Activated naive CD4-positive, alpha-beta T cell treated with anti-CD3 and anti-CD28 coated beads, Interleukin-2, amount 10 ng/mL, durations not matched to agents 7 days and 5 days (primary cell): ENCODE data around the gene SUPT3H.

Experiments
- CTCF ChIA-PET: fragments of 350-600 bp; sonication (Branson Sonifier 250); formaldehyde crosslinking; loops from one replicate; lab custom pipeline; 2021; ENCODE audit warnings: antibody characterized with exemption; lab: Charles Lee
- DNase-seq: peaks from one replicate; pipeline ENCODE4 v3.0.0-alpha.2; 2020
- H3K27ac Mint-ChIP-seq: one replicate; pipeline ENCODE4 v1.8.0; 2021; ENCODE audit warnings: mild to moderate bottlenecking, moderate library complexity, mixed read lengths
- H3K27me3 Mint-ChIP-seq: one replicate; pipeline ENCODE4 v1.8.0; 2021; ENCODE audit warnings: mild to moderate bottlenecking, mixed read lengths
- H3K36me3 Mint-ChIP-seq: one replicate; pipeline ENCODE4 v1.8.0; 2021; ENCODE audit warnings: mixed read lengths
- H3K4me1 Mint-ChIP-seq: one replicate; pipeline ENCODE4 v1.8.0; 2021; ENCODE audit warnings: mixed read lengths
- H3K4me3 Mint-ChIP-seq: one replicate; pipeline ENCODE4 v1.8.0; 2021; ENCODE audit warnings: mild to moderate bottlenecking, moderate library complexity, mixed read lengths
- H3K9me3 Mint-ChIP-seq: one replicate; pipeline ENCODE4 v1.8.0; 2021; ENCODE audit warnings: mixed read lengths

SUPT3H gene

DNA sequence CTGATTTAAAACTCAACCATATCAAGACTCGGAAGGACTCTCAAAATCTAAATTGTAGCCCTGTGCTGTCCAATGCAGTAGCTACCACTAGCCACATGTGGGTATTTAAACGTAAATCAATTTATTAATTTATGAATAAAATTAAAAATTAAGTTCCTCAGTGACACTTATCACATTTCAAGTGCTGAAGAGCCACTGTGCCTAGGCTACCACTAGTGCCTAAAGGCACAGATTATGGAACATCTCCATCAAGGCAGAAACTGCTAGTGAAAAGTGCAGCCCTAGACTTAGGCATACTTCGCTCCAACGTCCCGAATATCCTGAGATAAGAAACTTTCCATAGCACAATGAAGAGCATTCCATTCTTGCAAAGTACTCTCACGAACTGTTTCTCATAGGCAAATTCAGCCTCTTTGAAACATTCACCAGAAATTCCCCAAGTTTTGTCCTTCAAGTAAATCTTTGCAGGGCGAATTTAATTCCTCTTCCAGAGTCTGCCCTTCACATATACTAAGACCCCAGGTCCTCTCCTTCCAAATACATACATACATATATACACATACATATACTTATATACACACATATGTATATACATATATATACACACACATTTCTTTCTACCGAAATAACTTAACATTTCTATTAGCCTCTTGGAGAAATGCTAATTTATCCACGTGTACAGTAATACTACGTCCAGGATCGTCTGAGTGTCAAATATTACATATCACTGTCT lies 1.3 kb downstream of the SUPT3H start:
- peak overlapping the region; percentile 99 for H3K4me3 Mint-ChIP-seq
- no peaks in the 10 kb centered on the region for H3K9me3 Mint-ChIP-seq
- peaks cover 28% of the 10 kb centered on the region for H3K4me1 Mint-ChIP-seq
- peak overlapping the region; percentile 99 for H3K27ac Mint-ChIP-seq
- CTCF ChIA-PET = interaction anchor here (0.6 to 4.0 kb wide), 9 partner anchors 43 to 900 kb away, joined by 3 to 17 read pairs (median 4); no protein-coding TSS in a partner anchor
- no peaks in the 10 kb centered on the region for H3K27me3 Mint-ChIP-seq
- H3K36me3 Mint-ChIP-seq = peaks cover 1% of the 10 kb centered on the region
- no peak for DNase-seq

GRCh38 chr6:45375449-45375848 lies 2.3 kb downstream of the SUPT3H start:
- Mint-ChIP-seq H3K27ac (no peak overlapping the region), H3K4me3 (no peak overlapping the region), H3K36me3 (peaks cover 1% of the 10 kb centered on the region), H3K4me1 (peaks cover 28% of the 10 kb centered on the region), H3K9me3 (no peaks in the 10 kb centered on the region), H3K27me3 (no peaks in the 10 kb centered on the region)
- CTCF ChIA-PET = interaction anchor here (0.6 to 4.0 kb wide), 4 partner anchors 467 to 741 kb away, joined by 3 to 17 read pairs (median 4); no protein-coding TSS in a partner anchor
- DNase-seq = no peak

DNA sequence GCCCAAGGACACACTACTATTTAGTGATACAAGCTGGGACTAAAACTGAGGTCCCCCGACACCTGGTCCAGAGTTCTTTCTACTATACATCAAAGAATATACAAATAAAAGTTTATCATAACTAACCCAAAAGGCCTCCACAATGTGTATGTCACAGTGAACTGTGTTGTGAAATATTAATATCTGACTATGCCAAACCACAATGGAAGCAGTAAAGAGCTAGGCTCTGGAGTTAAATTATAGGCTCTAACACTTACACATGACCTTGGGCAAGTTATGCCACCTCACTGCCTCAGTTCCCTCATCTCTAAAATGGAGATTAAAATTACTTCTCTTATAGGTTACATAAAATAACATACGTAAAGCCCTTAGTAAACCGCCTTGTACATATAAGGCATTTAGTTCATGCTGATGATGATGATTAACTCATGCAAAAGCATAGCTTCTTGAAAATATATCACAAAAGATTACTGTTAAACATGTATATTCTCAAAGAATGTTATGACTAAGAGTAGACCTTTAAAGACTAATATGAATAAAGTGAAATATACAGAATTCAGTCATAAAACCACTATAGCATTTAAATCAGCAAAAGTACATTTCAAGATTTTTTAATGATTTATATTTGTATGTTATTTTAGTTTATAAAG lies 5.7 kb downstream of the SUPT3H start:
- DNase-seq = no peak
- Mint-ChIP-seq H3K9me3 (no peaks in the 10 kb centered on the region), H3K27me3 (no peaks in the 10 kb centered on the region), H3K27ac (no peak overlapping the region), H3K4me3 (no peak overlapping the region), H3K4me1 (peaks cover 11% of the 10 kb centered on the region), H3K36me3 (peaks cover 1% of the 10 kb centered on the region)
- CTCF ChIA-PET = no interaction called here

- no peak for DNase-seq
- Mint-ChIP-seq H3K27ac (no peak overlapping the region), H3K9me3 (no peaks in the 10 kb centered on the region), H3K4me3 (no peak overlapping the region), H3K4me1 (no peaks in the 10 kb centered on the region), H3K36me3 (no peaks in the 10 kb centered on the region), H3K27me3 (no peaks in the 10 kb centered on the region)
- CTCF ChIA-PET = interaction anchor here (1.7 kb wide), 1 partner anchor 345 kb away, joined by 5 read pairs; no protein-coding TSS in a partner anchor
Measured at GRCh38 chr6:45369870-45370269, 7.9 kb downstream of the SUPT3H start.

DNA sequence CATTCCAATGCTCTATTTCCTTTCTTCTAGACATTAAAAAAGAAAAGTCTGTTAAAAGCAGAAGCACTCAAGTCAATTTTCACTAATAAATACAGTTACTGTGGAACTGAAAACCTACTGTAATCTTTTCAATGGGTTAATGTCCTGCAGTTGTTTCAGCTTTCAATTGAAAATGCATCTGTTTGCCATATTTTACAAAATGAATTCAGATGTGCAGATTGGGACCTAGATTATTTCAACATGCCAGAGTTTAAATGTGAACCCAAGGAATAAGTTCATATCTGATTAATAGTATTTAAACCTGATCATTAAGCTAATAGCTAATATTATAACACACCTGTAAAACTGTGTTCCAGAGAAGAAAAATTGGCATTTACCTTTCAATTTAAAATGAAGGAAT lies 9.7 kb downstream of the SUPT3H start:
- Mint-ChIP-seq H3K27me3 (no peaks in the 10 kb centered on the region), H3K36me3 (no peaks in the 10 kb centered on the region), H3K4me1 (no peaks in the 10 kb centered on the region), H3K9me3 (no peaks in the 10 kb centered on the region), H3K4me3 (no peak overlapping the region), H3K27ac (no peak overlapping the region)
- no peak for DNase-seq
- CTCF ChIA-PET = interaction anchor here (0.6 kb wide), 1 partner anchor 538 kb away, joined by 4 read pairs; no protein-coding TSS in a partner anchor

DNA sequence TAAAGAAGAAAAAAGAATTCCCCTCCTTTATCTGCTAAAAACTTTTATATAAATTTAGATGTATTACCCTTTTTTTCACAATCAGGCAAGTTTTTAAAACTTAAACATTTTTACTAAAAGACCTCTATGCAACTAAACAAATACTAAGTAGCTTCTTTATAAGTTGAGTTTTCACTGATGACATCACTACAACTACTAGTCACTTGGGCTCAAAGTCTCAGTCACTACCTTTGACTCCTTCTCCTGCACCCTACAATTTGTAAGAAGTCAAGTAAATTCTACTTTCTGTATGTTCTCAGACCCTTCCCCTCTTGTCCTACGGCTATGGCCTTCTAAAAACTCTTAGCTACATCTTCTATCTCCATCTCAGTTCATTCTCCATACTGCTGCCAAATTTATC lies 11.2 kb downstream of the SUPT3H start:
- H3K9me3 Mint-ChIP-seq = no peaks in the 10 kb centered on the region
- CTCF ChIA-PET = interaction anchor here (1.2 to 1.3 kb wide), 2 partner anchors 38 to 667 kb away, joined by 3 read pairs; partner anchors contain the start of gene RUNX2
- no peaks in the 10 kb centered on the region for H3K36me3 Mint-ChIP-seq
- H3K27ac Mint-ChIP-seq = no peak overlapping the region
- DNase-seq = no peak
- no peak overlapping the region for H3K4me3 Mint-ChIP-seq
- H3K27me3 Mint-ChIP-seq = no peaks in the 10 kb centered on the region
- H3K4me1 Mint-ChIP-seq = no peaks in the 10 kb centered on the region

DNA sequence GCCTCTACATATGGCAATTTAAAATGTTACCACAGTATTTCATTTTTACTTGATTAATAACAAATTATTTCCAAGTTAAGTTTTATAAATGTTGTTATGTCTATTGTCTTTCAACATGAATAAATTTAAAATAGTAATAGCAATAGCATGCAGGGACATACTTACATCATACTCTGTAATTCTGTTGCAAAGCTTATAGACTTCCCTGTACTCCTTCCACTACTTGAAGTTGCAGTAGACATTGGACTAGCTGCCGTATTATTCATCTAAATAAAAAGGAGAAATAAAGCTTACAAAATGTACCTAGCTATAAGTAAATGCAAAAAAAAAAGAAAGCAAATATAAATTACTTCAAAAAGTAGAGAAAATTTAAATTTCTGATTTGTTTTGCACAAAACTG lies 12.7 kb downstream of the SUPT3H start:
- DNase-seq = no peak
- Mint-ChIP-seq H3K27me3 (no peaks in the 10 kb centered on the region), H3K27ac (no peak overlapping the region), H3K36me3 (no peaks in the 10 kb centered on the region), H3K4me1 (no peaks in the 10 kb centered on the region), H3K9me3 (no peaks in the 10 kb centered on the region), H3K4me3 (no peak overlapping the region)
- CTCF ChIA-PET = no interaction called here

GRCh38 chr6:45364466-45364865 lies 13.3 kb downstream of the SUPT3H start:
- Mint-ChIP-seq H3K9me3 (no peaks in the 10 kb centered on the region), H3K36me3 (no peaks in the 10 kb centered on the region), H3K27ac (no peak overlapping the region), H3K27me3 (no peaks in the 10 kb centered on the region), H3K4me3 (no peak overlapping the region), H3K4me1 (no peaks in the 10 kb centered on the region)
- DNase-seq = no peak
- CTCF ChIA-PET = no interaction called here

GRCh38 chr6:45353654-45354053 lies 24.1 kb downstream of the SUPT3H start:
- Mint-ChIP-seq H3K4me3 (no peak overlapping the region), H3K9me3 (no peaks in the 10 kb centered on the region), H3K27ac (no peak overlapping the region), H3K36me3 (no peaks in the 10 kb centered on the region), H3K4me1 (no peaks in the 10 kb centered on the region), H3K27me3 (no peaks in the 10 kb centered on the region)
- DNase-seq = no peak
- CTCF ChIA-PET = no interaction called here

DNA sequence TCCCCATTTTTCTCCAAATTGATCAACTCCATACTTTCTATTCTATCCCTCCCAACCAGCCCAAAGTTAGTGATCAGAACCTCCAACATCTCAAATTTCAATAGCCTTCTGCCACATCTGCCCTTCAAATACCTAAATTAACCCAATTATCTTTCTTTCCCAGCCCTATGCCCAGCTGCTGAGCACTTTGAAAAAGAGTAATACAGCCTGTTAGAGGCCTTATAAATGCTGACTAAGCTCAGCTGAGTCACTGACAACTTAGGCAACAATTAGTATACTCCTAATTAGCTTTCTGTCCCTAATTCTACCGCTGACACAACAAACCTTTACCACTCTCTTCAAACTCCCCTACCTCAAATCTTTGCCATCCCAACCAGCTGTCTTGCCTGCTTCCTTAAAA lies 26.1 kb downstream of the SUPT3H start:
- Mint-ChIP-seq H3K36me3 (no peaks in the 10 kb centered on the region), H3K4me3 (no peak overlapping the region), H3K27me3 (no peaks in the 10 kb centered on the region), H3K27ac (no peak overlapping the region), H3K4me1 (no peaks in the 10 kb centered on the region), H3K9me3 (no peaks in the 10 kb centered on the region)
- CTCF ChIA-PET = no interaction called here
- no peak for DNase-seq

- no peak overlapping the region for H3K27ac Mint-ChIP-seq
- H3K27me3 Mint-ChIP-seq = no peaks in the 10 kb centered on the region
- H3K4me3 Mint-ChIP-seq = no peak overlapping the region
- no peaks in the 10 kb centered on the region for H3K36me3 Mint-ChIP-seq
- H3K4me1 Mint-ChIP-seq = no peaks in the 10 kb centered on the region
- H3K9me3 Mint-ChIP-seq = no peaks in the 10 kb centered on the region
- no peak for DNase-seq
- CTCF ChIA-PET = no interaction called here
Measured at GRCh38 chr6:45351076-45351475, 26.7 kb downstream of the SUPT3H start.

DNA sequence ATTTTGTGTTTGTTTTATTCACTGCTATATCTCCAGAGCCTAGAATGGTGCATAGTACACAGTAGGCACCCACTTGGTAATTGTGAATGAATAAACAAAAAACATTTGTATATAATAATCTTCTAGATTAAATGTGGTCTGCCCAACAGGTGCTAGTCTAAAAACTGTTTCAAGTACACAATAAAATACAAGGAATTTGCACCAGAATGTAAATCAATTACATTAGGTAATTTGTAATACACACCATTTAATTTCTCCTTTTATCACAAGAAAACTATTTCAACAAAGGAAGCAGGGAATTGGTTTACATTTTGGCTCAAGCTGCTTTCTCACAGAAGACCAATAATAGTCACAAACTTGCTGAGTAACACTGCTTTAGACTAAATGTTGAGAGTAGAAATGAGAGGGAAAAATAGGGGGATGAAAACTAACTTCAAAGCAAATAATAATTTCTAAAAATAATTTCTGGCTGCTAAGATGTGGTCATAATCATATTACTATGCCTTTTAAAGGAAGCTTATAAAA lies 27.5 kb downstream of the SUPT3H start:
- Mint-ChIP-seq H3K27ac (no peak overlapping the region), H3K27me3 (no peaks in the 10 kb centered on the region), H3K36me3 (no peaks in the 10 kb centered on the region), H3K4me1 (no peaks in the 10 kb centered on the region), H3K4me3 (no peak overlapping the region), H3K9me3 (no peaks in the 10 kb centered on the region)
- CTCF ChIA-PET = no interaction called here
- no peak for DNase-seq

DNA sequence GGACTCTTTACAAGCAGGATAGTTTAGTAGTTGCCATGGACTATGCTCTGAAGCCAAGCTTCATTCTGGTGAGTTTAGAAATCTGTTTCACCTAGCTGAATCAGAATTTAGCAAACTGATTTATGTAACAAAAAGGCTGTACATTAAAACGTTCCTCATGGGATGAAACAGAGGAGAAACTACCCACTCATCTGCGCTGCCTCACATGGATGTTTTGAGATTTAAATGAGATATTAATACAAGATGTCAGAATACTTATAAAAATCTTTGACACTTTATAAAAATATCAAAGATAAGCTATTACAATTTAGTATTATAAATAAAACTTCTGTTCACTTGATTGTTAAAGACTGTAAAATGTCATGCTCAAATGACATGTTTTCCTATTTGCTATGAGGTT lies 32.8 kb downstream of the SUPT3H start:
- no peak for DNase-seq
- Mint-ChIP-seq H3K36me3 (no peaks in the 10 kb centered on the region), H3K4me1 (no peaks in the 10 kb centered on the region), H3K27me3 (no peaks in the 10 kb centered on the region), H3K4me3 (no peak overlapping the region), H3K27ac (no peak overlapping the region), H3K9me3 (no peaks in the 10 kb centered on the region)
- CTCF ChIA-PET = no interaction called here

DNA sequence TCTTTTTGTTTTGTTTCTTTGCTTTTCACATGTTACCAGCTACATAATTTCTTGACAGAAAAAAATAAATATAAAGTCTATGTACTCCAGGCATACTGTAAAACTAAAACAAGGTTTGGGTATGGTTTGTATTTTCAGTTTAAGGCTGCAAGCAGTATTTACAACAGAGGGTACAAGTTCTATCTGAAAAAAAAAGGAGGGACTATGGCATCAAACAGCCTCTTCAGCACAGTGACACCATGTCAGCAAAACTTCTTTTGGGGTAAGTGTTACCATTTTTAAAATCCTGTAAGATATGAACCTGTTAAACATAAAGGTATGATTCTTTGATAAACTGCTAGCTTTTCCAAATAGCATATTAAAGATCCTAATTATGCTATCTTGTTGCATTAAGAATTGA lies 49.2 kb downstream of the SUPT3H start:
- Mint-ChIP-seq H3K4me1 (peaks cover 31% of the 10 kb centered on the region), H3K27ac (peak overlapping the region; percentile 46), H3K4me3 (peak overlapping the region; percentile 44), H3K9me3 (no peaks in the 10 kb centered on the region), H3K36me3 (peaks cover 1% of the 10 kb centered on the region), H3K27me3 (no peaks in the 10 kb centered on the region)
- CTCF ChIA-PET = interaction anchor here (1.5 kb wide), 1 partner anchor 38 kb away, joined by 3 read pairs; no protein-coding TSS in a partner anchor
- DNase-seq = no peak
